Measurements from ENCODE around the gene SBF2. TPM values are rescaled to one million over a fixed set of nuclear protein-coding genes. Genes with fewer than 3 reads are reported as not detected.

Gene SBF2
- total RNA-seq, 1 experiment from 2014 or later, result 30.2 TPM

- Mint-ChIP-seq H3K4me1 (peaks cover 0 to 6% of the 10 kb centered on the region in 2 experiments; a peak in 2 of 4 replicates), H3K27ac (no peak overlapping the region), H3K9me3 (no peaks in the 10 kb centered on the region), H3K36me3 (ENCODE audit: insufficient read depth in 1 of 3, low read depth in 3 of 3) (peaks cover 0 to 5% (median 0%) of the 10 kb centered on the region in 3 experiments; a peak in 1 of 7 replicates), H3K27me3 (ENCODE audit: low read depth) (no peaks in the 10 kb centered on the region; the same call in 1 of the 2 replicates), H3K4me3 (no peak overlapping the region)
- H3K14ac ChIP-seq (ENCODE audit: insufficient read depth, low read length), result no peak overlapping the region
- no peak overlapping the region for H3K4ac ChIP-seq (ENCODE audit: low read depth, low read length)
- no peak overlapping the region for H2AFZ ChIP-seq (ENCODE audit: low read length)
- no peak overlapping the region for H3K23ac ChIP-seq (ENCODE audit: insufficient read length, low read depth, low read length)
- no peak overlapping the region for H4K5ac ChIP-seq (ENCODE audit: insufficient read length, low read depth, low read length)
- H4K20me1 ChIP-seq (ENCODE audit: control insufficient read depth, insufficient read depth, insufficient read length), result no peaks in the 10 kb centered on the region
- no CpG with 5 or more reads among the region's 5 CpGs for WGBS (ENCODE audit: extremely low coverage, insufficient read length, low lambda C conversion rate)
- no peak overlapping the region for H2BK5ac ChIP-seq (ENCODE audit: insufficient read length, low read length)
- H3K4me2 ChIP-seq (ENCODE audit: insufficient read depth, insufficient read length, low read length), result no peak overlapping the region
- H3K27ac ChIP-seq (ENCODE audit: insufficient read length, low read depth, low read length), result no peak overlapping the region
- H3K9me3 ChIP-seq (ENCODE audit: control insufficient read depth, low read depth, low read length), result no peaks in the 10 kb centered on the region
- no peak overlapping the region for H3K18ac ChIP-seq (ENCODE audit: insufficient read length, low read depth, low read length)
- no peak overlapping the region for H3K9ac ChIP-seq (ENCODE audit: extremely low read depth, insufficient read length, low read length)
- no peak overlapping the region for H3K56ac ChIP-seq (ENCODE audit: insufficient read length, low read depth, low read length)
- DNase-seq, result no peak
- H4K91ac ChIP-seq (ENCODE audit: insufficient read length, low read depth, low read length), result no peak overlapping the region
- H3K27me3 ChIP-seq (ENCODE audit: insufficient read depth, low read length), result no peaks in the 10 kb centered on the region
- H2BK15ac ChIP-seq (ENCODE audit: low read depth, low read length), result no peak overlapping the region
- H3K79me2 ChIP-seq (ENCODE audit: insufficient read depth, low read length), result 0 out of 2 replicates have a peak, but pooled peaks cover 3% of the 10 kb centered on the region
- H2AK5ac ChIP-seq (ENCODE audit: insufficient read length, low read length), result no peak overlapping the region
- H3K23me2 ChIP-seq (ENCODE audit: insufficient read length, low read depth, low read length, poor library complexity, severe bottlenecking), result no peaks in the 10 kb centered on the region
- no peaks in the 10 kb centered on the region for H3K79me1 ChIP-seq (ENCODE audit: insufficient read depth, low read depth, low read length, poor library complexity, severe bottlenecking)
- TF ChIP-seq, protein P1, sequence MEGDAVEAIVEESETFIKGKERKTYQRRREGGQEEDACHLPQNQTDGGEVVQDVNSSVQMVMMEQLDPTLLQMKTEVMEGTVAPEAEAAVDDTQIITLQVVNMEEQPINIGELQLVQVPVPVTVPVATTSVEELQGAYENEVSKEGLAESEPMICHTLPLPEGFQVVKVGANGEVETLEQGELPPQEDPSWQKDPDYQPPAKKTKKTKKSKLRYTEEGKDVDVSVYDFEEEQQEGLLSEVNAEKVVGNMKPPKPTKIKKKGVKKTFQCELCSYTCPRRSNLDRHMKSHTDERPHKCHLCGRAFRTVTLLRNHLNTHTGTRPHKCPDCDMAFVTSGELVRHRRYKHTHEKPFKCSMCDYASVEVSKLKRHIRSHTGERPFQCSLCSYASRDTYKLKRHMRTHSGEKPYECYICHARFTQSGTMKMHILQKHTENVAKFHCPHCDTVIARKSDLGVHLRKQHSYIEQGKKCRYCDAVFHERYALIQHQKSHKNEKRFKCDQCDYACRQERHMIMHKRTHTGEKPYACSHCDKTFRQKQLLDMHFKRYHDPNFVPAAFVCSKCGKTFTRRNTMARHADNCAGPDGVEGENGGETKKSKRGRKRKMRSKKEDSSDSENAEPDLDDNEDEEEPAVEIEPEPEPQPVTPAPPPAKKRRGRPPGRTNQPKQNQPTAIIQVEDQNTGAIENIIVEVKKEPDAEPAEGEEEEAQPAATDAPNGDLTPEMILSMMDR (conservative IDR thresholded peaks at IDR 0.05), result no peak
- H3T11ph ChIP-seq (ENCODE audit: low read length), result no peak overlapping the region
- H3K4me1 ChIP-seq (ENCODE audit: insufficient read depth, low read length), result no peaks in the 10 kb centered on the region
- no peak overlapping the region for H2BK20ac ChIP-seq (ENCODE audit: low read depth, low read length, poor library complexity, severe bottlenecking)
- no peak overlapping the region for H4K8ac ChIP-seq (replicated peaks; ENCODE audit: insufficient read length, low read depth, low read length)
- no peak overlapping the region for H2BK12ac ChIP-seq (ENCODE audit: insufficient read length, low read depth, low read length)
- no peak overlapping the region for H2BK120ac ChIP-seq (ENCODE audit: low read depth, low read length, poor library complexity, severe bottlenecking)
Observed at GRCh38 chr11:10268746-10269488, 25.1 kb downstream of the SBF2 start.

Measured in H9 (cell line).